WERI-Rb-1 (cell line): ENCODE data around the gene PRKCZ.

Experiments
- DNase-seq: peaks from one replicate; pipeline ENCODE4 v3.0.0-alpha.2; 2020
- H3K27ac ChIP-seq: fragments of 250-450 bp; sonication (Bioruptor Pico); 2 replicates; pipeline ENCODE4 v1.5.1; 2020; ENCODE audit warnings: mild to moderate bottlenecking, moderate library complexity
- H3K27me3 ChIP-seq: fragments of 250-450 bp; sonication (Bioruptor Pico); 2 replicates; pipeline ENCODE4 v1.5.1; 2021; ENCODE audit warnings: mild to moderate bottlenecking, low read depth, moderate library complexity; ENCODE audit not compliant: insufficient read depth, severe bottlenecking
- H3K36me3 ChIP-seq: fragments of 250-450 bp; sonication (Bioruptor Pico); 2 replicates; pipeline ENCODE4 v1.5.1; 2020; ENCODE audit warnings: mild to moderate bottlenecking, moderate library complexity
- H3K4me3 ChIP-seq: 2 replicates; pipeline ENCODE4 v1.5.1; 2011; ENCODE audit warnings: low read depth, mild to moderate bottlenecking, control low read depth, low read length
- H3K9me3 ChIP-seq: fragments of 250-450 bp; sonication (Bioruptor Pico); 2 replicates; pipeline ENCODE4 v1.5.1; 2021; ENCODE audit warnings: mild to moderate bottlenecking, moderate library complexity; ENCODE audit not compliant: severe bottlenecking
- CTCF ChIP-seq: IDR thresholded peaks from 2 replicates; pipeline ENCODE4 v1.5.1; 2011; ENCODE audit warnings: low read depth, mild to moderate bottlenecking, control low read depth, inconsistent platforms, low read length

The PRKCZ gene

GRCh38 chr1:2160451-2161300, 110.5 kb downstream of the PRKCZ start:
- peaks cover 18% of the 10 kb centered on the region for H3K36me3 ChIP-seq
- DNase-seq = no peak
- no peaks in the 10 kb centered on the region for H3K27me3 ChIP-seq
- no peak overlapping the region for H3K27ac ChIP-seq
- TF ChIP-seq CTCF = no peak
- H3K9me3 ChIP-seq = no peaks in the 10 kb centered on the region
- no peak overlapping the region for H3K4me3 ChIP-seq

DNA sequence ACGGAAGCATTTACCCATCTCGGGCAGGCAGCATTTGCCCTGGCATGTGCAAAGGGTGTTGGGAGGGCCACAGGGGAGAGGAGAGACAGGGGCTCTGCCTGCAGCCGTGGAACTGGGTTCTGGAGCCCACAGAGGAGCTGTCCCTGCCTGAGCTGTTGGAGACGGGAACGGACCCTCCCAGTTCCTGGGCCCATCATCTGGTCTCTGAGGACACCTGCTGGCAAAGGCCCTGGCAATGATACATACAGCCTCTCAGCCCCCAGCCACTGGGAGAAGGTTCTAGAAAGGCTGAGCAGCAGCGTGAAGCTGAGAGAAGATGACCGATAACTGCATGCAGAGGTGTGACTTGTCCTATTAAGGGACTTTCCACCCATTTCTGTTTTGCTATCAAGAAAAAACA, 113.0 kb downstream of the PRKCZ start:
- Histone ChIP-seq H3K4me3 (no peak overlapping the region), H3K27me3 (no peaks in the 10 kb centered on the region), H3K36me3 (peaks cover 13% of the 10 kb centered on the region), H3K9me3 (no peaks in the 10 kb centered on the region), H3K27ac (no peak overlapping the region)
- TF ChIP-seq CTCF = peak; percentile 46; the same call in 1 of the 2 replicates
- DNase-seq = peak; percentile 43

- Histone ChIP-seq H3K4me3 (no peak overlapping the region), H3K27me3 (no peaks in the 10 kb centered on the region), H3K36me3 (peaks cover 7% of the 10 kb centered on the region; the same call in 1 of the 2 replicates), H3K27ac (no peak overlapping the region), H3K9me3 (no peaks in the 10 kb centered on the region)
- TF ChIP-seq CTCF = no peak
- no peak for DNase-seq
These were observed 115.4 kb downstream of the PRKCZ start for GRCh38 chr1:2165646-2166045.

DNA sequence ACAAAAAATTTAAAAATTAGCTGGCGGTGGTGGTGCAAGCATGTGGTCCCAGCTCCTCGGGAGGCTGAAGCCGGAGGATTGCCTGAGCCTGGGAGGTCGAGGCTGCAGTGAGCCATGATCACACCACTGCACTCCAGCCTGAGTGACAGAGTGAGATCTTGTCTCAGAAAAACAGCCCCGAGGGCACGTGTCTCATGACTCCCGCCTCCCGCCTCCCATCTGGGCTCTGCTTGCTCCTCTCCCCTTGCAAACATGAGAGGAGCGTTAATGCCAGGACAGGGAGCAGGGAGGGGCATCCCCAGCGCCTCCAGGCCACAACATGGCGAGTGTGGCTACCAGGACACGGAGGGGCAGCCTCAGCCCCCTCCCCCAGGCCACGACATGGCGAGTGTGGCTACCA, 116.0 kb downstream of the PRKCZ start:
- Histone ChIP-seq H3K27ac (no peak overlapping the region), H3K36me3 (peaks cover 7% of the 10 kb centered on the region; the same call in 1 of the 2 replicates), H3K9me3 (no peaks in the 10 kb centered on the region), H3K27me3 (no peaks in the 10 kb centered on the region), H3K4me3 (no peak overlapping the region)
- no peak for TF ChIP-seq CTCF
- DNase-seq = no peak

- Histone ChIP-seq H3K36me3 (peaks cover 7% of the 10 kb centered on the region; the same call in 1 of the 2 replicates), H3K27me3 (no peaks in the 10 kb centered on the region), H3K9me3 (no peaks in the 10 kb centered on the region), H3K4me3 (no peak overlapping the region), H3K27ac (no peak overlapping the region)
- no peak for DNase-seq
- no peak for TF ChIP-seq CTCF
These were observed 116.5 kb downstream of the PRKCZ start for GRCh38 chr1:2166695-2167094.

DNA sequence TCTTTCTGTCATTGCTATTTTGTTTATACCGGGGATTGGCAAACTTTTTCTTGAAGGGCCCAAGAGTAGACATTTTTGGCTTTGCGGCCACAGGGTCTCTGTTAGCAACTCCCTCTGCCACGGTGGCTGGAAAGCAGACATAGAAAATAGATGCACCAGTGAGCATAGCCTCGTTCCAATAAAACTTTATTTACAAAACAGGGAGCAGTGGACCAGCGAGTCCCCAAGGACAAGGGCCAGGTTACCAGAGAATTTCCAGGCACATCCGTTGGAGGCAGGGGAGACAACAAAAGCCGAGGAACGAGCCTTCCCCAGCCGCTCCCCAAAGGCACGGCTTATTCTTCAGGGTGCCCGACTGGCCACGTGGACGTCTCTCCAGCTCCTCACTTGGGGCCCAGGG, 117.9 kb downstream of the PRKCZ start:
- Histone ChIP-seq H3K36me3 (peaks cover 5% of the 10 kb centered on the region; the same call in 1 of the 2 replicates), H3K9me3 (no peaks in the 10 kb centered on the region), H3K27ac (no peak overlapping the region), H3K4me3 (no peak overlapping the region), H3K27me3 (no peaks in the 10 kb centered on the region)
- DNase-seq = no peak
- TF ChIP-seq CTCF = no peak
